Stimulated activated CD4-positive, alpha-beta T cell treated with anti-CD3 and anti-CD28 coated beads, Interleukin-4, amount 100 ng/mL, for 4 hours (primary cell): ENCODE data around the gene BBOX1.
"Not testable (repeated sequence)": the region's sequence is repeated elsewhere in the genome, so short reads cannot be mapped to it uniquely, and the experiment has no call there.

Experiments
- DNase-seq, 2 experiments: peaks; one replicate each; pipeline ENCODE4 v3.0.0-alpha.2; 2020

Gene BBOX1

GRCh38 chr11:27135924-27136329 is 95.3 kb downstream of the BBOX1 start:
- not testable (repeated sequence) for DNase-seq

- DNase-seq = no peak
Measured at GRCh38 chr11:27138716-27139115, 98.1 kb downstream of the BBOX1 start.

- no peak for DNase-seq
Measured at GRCh38 chr11:27139742-27140367, 99.2 kb downstream of the BBOX1 start.

- no peak for DNase-seq
Measured at GRCh38 chr11:27141576-27141975, 101.0 kb downstream of the BBOX1 start.

GRCh38 chr11:27147916-27148315 is 107.3 kb downstream of the BBOX1 start:
- DNase-seq = no peak

- no peak for DNase-seq
Measured at GRCh38 chr11:27148506-27148905, 107.9 kb downstream of the BBOX1 start.

GRCh38 chr11:27150098-27150497 is 109.5 kb downstream of the BBOX1 start:
- no peak for DNase-seq

- no peak for DNase-seq
Measured at GRCh38 chr11:27153136-27153535, 112.5 kb downstream of the BBOX1 start.

GRCh38 chr11:27158456-27159334 is 118.1 kb downstream of the BBOX1 start:
- DNase-seq = no peak

GRCh38 chr11:27159335-27159679 is 118.7 kb downstream of the BBOX1 start:
- DNase-seq = no peak

- DNase-seq = no peak
Measured at GRCh38 chr11:27161071-27161470, 120.5 kb downstream of the BBOX1 start.

- no peak for DNase-seq
Measured at GRCh38 chr11:27162237-27162636, 121.6 kb downstream of the BBOX1 start.

GRCh38 chr11:27166130-27166529 is 125.5 kb downstream of the BBOX1 start:
- no peak for DNase-seq

GRCh38 chr11:27171376-27171958 is 130.9 kb downstream of the BBOX1 start:
- no peak for DNase-seq

- no peak for DNase-seq
Measured at GRCh38 chr11:27173545-27173944, 132.9 kb downstream of the BBOX1 start.

- DNase-seq = no peak
Measured at GRCh38 chr11:27174021-27174420, 133.4 kb downstream of the BBOX1 start.

- no peak for DNase-seq
Measured at GRCh38 chr11:27174672-27175210, 134.1 kb downstream of the BBOX1 start.

GRCh38 chr11:27175562-27175961 is 134.9 kb downstream of the BBOX1 start:
- DNase-seq = not testable (repeated sequence)
